GM21723 (cell line): ENCODE data around the gene MORF4L1.

Experiments
- ATAC-seq: cut with Tn5 transposase; IDR thresholded peaks from one replicate; pipeline ENCODE4 v1.9.1; 2021; ENCODE audit warnings: mild to moderate bottlenecking, moderate library complexity; ENCODE audit not compliant: unreplicated experiment

The MORF4L1 gene

DNA sequence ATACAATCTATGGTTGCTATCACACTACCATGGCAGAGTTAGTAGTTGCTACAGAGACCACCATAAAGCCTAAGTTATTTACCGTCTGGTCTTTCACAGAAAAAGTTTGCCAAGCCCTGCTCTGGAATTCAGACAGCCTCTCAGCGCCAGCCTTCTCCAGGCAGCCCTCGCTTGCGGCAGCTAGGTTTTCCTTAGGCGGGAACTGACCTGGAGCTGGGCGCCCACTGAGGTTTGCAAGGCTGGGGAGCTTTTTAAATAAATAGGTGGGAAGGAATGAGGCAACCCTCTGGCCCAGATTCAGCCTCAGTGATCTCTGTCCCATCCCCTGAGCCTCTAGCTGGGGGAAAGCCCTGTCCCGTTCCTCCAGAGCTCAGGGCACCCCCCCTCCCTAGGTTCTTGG lies 71.0 kb downstream of the MORF4L1 start:
- peak; percentile 0 for ATAC-seq

GRCh38 chr15:78944202-78944625 lies 71.5 kb downstream of the MORF4L1 start:
- peak; percentile 41 for ATAC-seq

- ATAC-seq = peak; percentile 59
Measured at GRCh38 chr15:78944669-78945407, 72.1 kb downstream of the MORF4L1 start, which contains the start of gene CTSH. CTSH (minus strand) TSS chr15:78945046; CDS start chr15:78944981, 65 bp downstream.

DNA sequence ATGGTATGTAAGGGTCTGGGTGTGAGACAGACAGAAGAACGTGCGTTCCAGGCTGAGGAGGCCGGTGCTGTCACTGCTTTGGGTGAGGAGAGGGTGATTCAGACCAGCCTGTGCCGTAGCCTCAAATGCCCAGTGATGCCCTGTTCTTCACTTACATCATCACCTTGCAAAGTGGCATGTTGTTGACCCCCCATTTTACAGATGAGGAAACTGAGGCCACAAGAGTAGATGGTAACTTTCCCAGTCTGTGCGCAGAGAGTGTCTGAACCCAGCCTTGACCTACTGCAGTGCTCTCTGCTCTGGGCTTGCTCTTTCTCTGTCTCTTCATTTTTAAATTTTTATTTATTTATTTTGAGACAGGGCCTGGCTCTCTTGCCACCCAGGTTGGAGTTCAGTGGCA lies 73.8 kb downstream of the MORF4L1 start:
- no peak for ATAC-seq

GRCh38 chr15:78947506-78947905 lies 74.8 kb downstream of the MORF4L1 start:
- no peak for ATAC-seq
